K562 (cell line): ENCODE data around the gene UBXN11. TPM values are rescaled to one million over a fixed set of nuclear protein-coding genes. Genes with fewer than 3 reads are reported as not detected.

Source experiments
- ARID3A ChIP-seq: IDR thresholded peaks from 2 replicates; pipeline ENCODE4 v1.6.1; 2012; ENCODE audit warnings: low read depth, low read length, improper control_type of control experiment, borderline replicate concordance
- BRF2 ChIP-seq: IDR thresholded peaks from 3 replicates; pipeline ENCODE4 v1.6.1; 2011; ENCODE audit warnings: borderline replicate concordance, mild to moderate bottlenecking; ENCODE audit not compliant: insufficient read length, insufficient read depth
- CBX3 ChIP-seq, 2 experiments: IDR thresholded peaks; 1 replicate in 1 of 2; 2 replicates in 1 of 2; pipeline ENCODE4 v1.6.1; 2012; ENCODE audit warnings: inconsistent platforms in 2 of 2, low read length in 2 of 2, borderline replicate concordance in 1 of 2, control low read depth in 1 of 2
- HDGF ChIP-seq: fragments of 450-650 bp; IDR thresholded peaks from 2 replicates; pipeline ENCODE4 v1.6.1; 2016
- KDM2B ChIP-seq: fragments of 250-450 bp; sonication (Bioruptor Pico); IDR thresholded peaks from 2 replicates; pipeline ENCODE4 v1.8.0; 2021; ENCODE audit warnings: mild to moderate bottlenecking, moderate library complexity
- RBM25 ChIP-seq: fragments of 200-400 bp; formaldehyde crosslinking; IDR thresholded peaks from 2 replicates; pipeline ENCODE4 v1.6.1; 2018; ENCODE audit warnings: low read length, low read depth, moderate library complexity; ENCODE audit not compliant: severe bottlenecking
- RHOXF2B ChIP-seq: fragments of 250-450 bp; sonication (Bioruptor Pico); conservative IDR thresholded peaks from 2 replicates; pipeline ENCODE4 v1.5.1; 2021
- ZBTB17 ChIP-seq: fragments of 450-650 bp; formaldehyde crosslinking; IDR thresholded peaks from 2 replicates; pipeline ENCODE4 v1.4.0; 2020; ENCODE audit warnings: mild to moderate bottlenecking
- ZBTB5 ChIP-seq: fragments of 450-650 bp; IDR thresholded peaks from 2 replicates; pipeline ENCODE4 v1.6.1; 2017; ENCODE audit warnings: antibody characterized with exemption
- ZEB2 ChIP-seq: fragments of 450-650 bp; IDR thresholded peaks from 2 replicates; pipeline ENCODE4 v1.6.1; 2016
- ZFP91 ChIP-seq: sonication (generic); formaldehyde crosslinking; IDR thresholded peaks from 2 replicates; pipeline ENCODE4 v1.8.0; 2022; ENCODE audit warnings: mild to moderate bottlenecking, missing genetic modification reagents
- ZNF134 ChIP-seq: fragments of 250-450 bp; sonication (Bioruptor Pico); conservative IDR thresholded peaks from 2 replicates; pipeline ENCODE4 v1.4.0; 2020
- ZNF212 ChIP-seq: fragments of 450-650 bp; formaldehyde crosslinking; IDR thresholded peaks from 2 replicates; pipeline ENCODE4 v1.4.0; 2020; ENCODE audit warnings: mild to moderate bottlenecking
- ZNF639 ChIP-seq, 2 experiments: fragments of 200-800 bp in 1 of 2; sonication (Bioruptor generic) in 1 of 2; sonication (generic) in 1 of 2; formaldehyde crosslinking in 1 of 2; IDR thresholded peaks in 1 of 2; conservative IDR thresholded peaks in 1 of 2; 2 replicates each; pipeline versions ENCODE4 v1.5.0 to v1.6.1; 2016 to 2020; ENCODE audit warnings: missing compliant biosample characterization in 1 of 2, missing genetic modification characterization in 1 of 2, missing genetic modification reagents in 1 of 2
- polyA plus RNA-seq, 8 experiments: library from polyadenylated mRNA; depleted of rRNA in 4 of 8; stranded (reverse) in 5 of 8; unstranded in 3 of 8; fragments of >200 nt; fragmentation: Nextera tagmentation in 2 of 8; fragmentation: Illumina TruSeq in 1 of 8; extraction: Ambion mirVana in 2 of 8; extraction: Trizol in 1 of 8; gene quantifications; 2 replicates each; pipeline versions ENCODE4 v1.2.1 to v1.2.3, GENCODE V29; 2011 to 2014; ENCODE audit warnings: inconsistent platforms in 1 of 8, missing spikeins in 1 of 8
- total RNA-seq, 7 experiments: library from RNA; depleted of rRNA in 6 of 7; stranded (reverse); fragments of >200 nt in 6 of 7; fragmentation: Illumina TruSeq in 2 of 7; extraction: Trizol in 2 of 7; gene quantifications; 2 replicates each; pipeline versions ENCODE4 v1.2.1 to v1.2.3, GENCODE V29; 2011 to 2021; ENCODE audit warnings: low replicate concordance in 1 of 7

Gene UBXN11
- total and polyA plus RNA-seq, 9 of the 15 experiments (the other 6 are each of a cell fraction or from before 2014, with no cell fraction given) = 0.48 to 34.3 (median 11.3) TPM

- TF ChIP-seq BRF2 (no peak), RHOXF2B (CRISPR knock-in tag) (peak; percentile 79; the same call in 1 of the 2 replicates), ZFP91 (CRISPR knock-in tag) (no peak), CBX3 (IDR thresholded peaks at IDR 0.05; ENCODE audit: borderline replicate concordance in 1 of 2, low read length in 2 of 2) (peak in 1 of 2 experiments; percentile 96; a peak in 2 of 3 replicates), ARID3A (no peak), RBM25 (no peak), ZNF639 (CRISPR knock-in tag; conservative IDR thresholded peaks at IDR 0.05 in 1 of 2, IDR thresholded peaks at IDR 0.05 in 1 of 2) (peak in 1 of 2 experiments; percentile 84; a peak in 2 of 4 replicates), ZBTB5 (no peak), ZNF134 (CRISPR knock-in tag) (peak; percentile 81), ZBTB17 (CRISPR knock-in tag) (peak; percentile 95), ZEB2 (peak; percentile 83), KDM2B (CRISPR knock-in tag) (0 out of 2 replicates have a peak, but pooled peaks have one; percentile 17), ZNF212 (peak; percentile 90; the same call in 1 of the 2 replicates), HDGF (no peak)
These were observed 30.2 kb upstream of the UBXN11 start (continued) for GRCh38 chr1:26336477-26337205.
